Adrenal gland (tissue), 5 donors: ENCODE measurements around the gene MKNK2.

Source experiments
- POLR2A ChIP-seq, 2 donors: fragments of 450-650 bp; IDR thresholded peaks; one replicate each; pipeline ENCODE4 v1.6.1; 2017; ENCODE audit warnings: antibody characterized with exemption in 2 of 2, mild to moderate bottlenecking in 2 of 2, moderate library complexity in 1 of 2
- TF ChIP-seq, protein P1 (sequence below), 6 experiments: fragments of 450-650 bp in 4 of 6; fragments of 200-600 bp in 2 of 6; sonication (generic) in 1 of 6; IDR thresholded peaks; 1 replicate in 5 of 6; 2 replicates in 1 of 6; pipeline versions ENCODE4 v1.5.1 to v1.8.0; 2016 to 2021; ENCODE audit warnings: antibody characterized with exemption in 6 of 6, mild to moderate bottlenecking in 2 of 6, moderate library complexity in 1 of 6
- donor health status: DM: no; HTN: no; CAD: no.

DNA sequence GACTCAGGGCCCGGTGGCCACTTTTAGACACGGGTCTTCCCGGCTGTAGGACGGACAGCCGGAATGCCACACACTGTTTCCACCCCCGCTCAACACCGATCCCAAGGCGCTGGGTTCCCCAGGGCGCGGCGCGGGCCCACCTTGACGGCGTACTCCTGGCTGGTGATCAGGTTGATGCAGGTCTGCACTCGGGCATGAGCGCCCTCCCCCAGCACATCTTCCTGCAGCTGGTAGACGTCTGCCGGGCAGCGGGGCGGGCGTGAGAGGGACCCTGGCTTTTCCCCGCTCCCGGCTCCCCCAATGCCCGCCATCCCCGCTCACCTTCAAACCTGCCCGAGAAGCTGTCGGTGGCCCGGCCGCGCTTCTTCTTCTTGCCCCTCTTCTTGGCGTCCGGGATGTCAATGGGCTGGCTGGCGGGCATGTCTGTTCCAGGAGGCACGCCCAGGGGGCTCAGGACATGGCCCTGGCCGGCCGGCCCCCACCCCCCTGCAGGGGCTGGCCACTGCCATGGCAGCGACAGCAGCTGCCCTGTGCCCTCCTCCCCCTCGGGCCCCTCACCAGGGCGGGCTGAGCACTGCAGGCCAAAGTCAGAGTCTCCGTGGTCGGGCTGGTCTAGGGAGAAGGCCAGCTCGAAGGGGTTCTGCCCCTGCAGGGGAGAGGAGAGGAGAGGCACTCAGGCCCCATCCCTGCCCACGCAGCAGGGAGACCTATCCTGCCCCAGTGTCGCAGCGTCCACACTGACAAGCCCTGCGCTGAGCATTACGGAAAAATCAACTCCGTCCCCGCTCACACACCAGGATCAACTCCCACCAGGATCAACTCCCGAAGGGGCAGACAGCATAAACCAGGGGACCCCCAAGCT lies 4.8 kb downstream of the MKNK2 start:
- TF ChIP-seq, protein P1, sequence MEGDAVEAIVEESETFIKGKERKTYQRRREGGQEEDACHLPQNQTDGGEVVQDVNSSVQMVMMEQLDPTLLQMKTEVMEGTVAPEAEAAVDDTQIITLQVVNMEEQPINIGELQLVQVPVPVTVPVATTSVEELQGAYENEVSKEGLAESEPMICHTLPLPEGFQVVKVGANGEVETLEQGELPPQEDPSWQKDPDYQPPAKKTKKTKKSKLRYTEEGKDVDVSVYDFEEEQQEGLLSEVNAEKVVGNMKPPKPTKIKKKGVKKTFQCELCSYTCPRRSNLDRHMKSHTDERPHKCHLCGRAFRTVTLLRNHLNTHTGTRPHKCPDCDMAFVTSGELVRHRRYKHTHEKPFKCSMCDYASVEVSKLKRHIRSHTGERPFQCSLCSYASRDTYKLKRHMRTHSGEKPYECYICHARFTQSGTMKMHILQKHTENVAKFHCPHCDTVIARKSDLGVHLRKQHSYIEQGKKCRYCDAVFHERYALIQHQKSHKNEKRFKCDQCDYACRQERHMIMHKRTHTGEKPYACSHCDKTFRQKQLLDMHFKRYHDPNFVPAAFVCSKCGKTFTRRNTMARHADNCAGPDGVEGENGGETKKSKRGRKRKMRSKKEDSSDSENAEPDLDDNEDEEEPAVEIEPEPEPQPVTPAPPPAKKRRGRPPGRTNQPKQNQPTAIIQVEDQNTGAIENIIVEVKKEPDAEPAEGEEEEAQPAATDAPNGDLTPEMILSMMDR (IDR thresholded peaks at IDR 0.05), result no peak
- no peak for TF ChIP-seq POLR2A (IDR thresholded peaks at IDR 0.05)
